Measurements from ENCODE around the gene TANGO2. TPM values are rescaled to one million over a fixed set of nuclear protein-coding genes. Genes with fewer than 3 reads are reported as not detected.

The TANGO2 gene
- total RNA-seq, 1 experiment from 2014 or later = 14.6 TPM

GRCh38 chr22:20099099-20099711 is 78.3 kb downstream of the TANGO2 start:
- H2AFZ ChIP-seq (ENCODE audit: low read length) = no peak overlapping the region
- no peak overlapping the region for H3K14ac ChIP-seq (ENCODE audit: insufficient read depth, low read length)
- Mint-ChIP-seq H3K4me3 (no peak overlapping the region), H3K4me1 (peaks cover 19 to 22% of the 10 kb centered on the region in 2 experiments), H3K27me3 (ENCODE audit: low read depth) (no peaks in the 10 kb centered on the region; the same call in 1 of the 2 replicates), H3K9me3 (no peaks in the 10 kb centered on the region), H3K36me3 (ENCODE audit: insufficient read depth in 1 of 3, low read depth in 3 of 3) (peaks cover 55 to 96% (median 95%) of the 10 kb centered on the region in 3 experiments), H3K27ac (peak overlapping the region in 1 of 3 experiments; percentile 83; a peak in 2 of 7 replicates)
- H2BK15ac ChIP-seq (ENCODE audit: low read depth, low read length) = no peak overlapping the region
- no peak overlapping the region for H2BK12ac ChIP-seq (ENCODE audit: insufficient read length, low read depth, low read length)
- H2BK120ac ChIP-seq (ENCODE audit: low read depth, low read length, poor library complexity, severe bottlenecking) = no peak overlapping the region
- no peak overlapping the region for H4K5ac ChIP-seq (ENCODE audit: insufficient read length, low read depth, low read length)
- H3K27me3 ChIP-seq (ENCODE audit: insufficient read depth, low read length) = no peaks in the 10 kb centered on the region; the same call in 1 of the 2 replicates
- no peak overlapping the region for H2BK20ac ChIP-seq (ENCODE audit: low read depth, low read length, poor library complexity, severe bottlenecking)
- H2BK5ac ChIP-seq (ENCODE audit: insufficient read length, low read length) = no peak overlapping the region
- H4K8ac ChIP-seq (replicated peaks; ENCODE audit: insufficient read length, low read depth, low read length) = no peak overlapping the region
- H3K23me2 ChIP-seq (ENCODE audit: insufficient read length, low read depth, low read length, poor library complexity, severe bottlenecking) = no peaks in the 10 kb centered on the region
- no peaks in the 10 kb centered on the region for H4K20me1 ChIP-seq (ENCODE audit: control insufficient read depth, insufficient read depth, insufficient read length)
- no peak overlapping the region for H3K4me2 ChIP-seq (ENCODE audit: insufficient read depth, insufficient read length, low read length)
- 0 out of 2 replicates have a peak, but pooled peaks cover 2% of the 10 kb centered on the region for H3K79me2 ChIP-seq (ENCODE audit: insufficient read depth, low read length)
- WGBS (ENCODE audit: extremely low coverage, insufficient read length, low lambda C conversion rate) = no CpG with 5 or more reads among the region's 6 CpGs
- H2AK5ac ChIP-seq (ENCODE audit: insufficient read length, low read length) = no peak overlapping the region
- H3K4me1 ChIP-seq (ENCODE audit: insufficient read depth, low read length) = peaks cover 2% of the 10 kb centered on the region; the same call in 1 of the 2 replicates
- no peak overlapping the region for H3K4ac ChIP-seq (ENCODE audit: low read depth, low read length)
- no peak overlapping the region for H3K18ac ChIP-seq (ENCODE audit: insufficient read length, low read depth, low read length)
- no peak overlapping the region for H3T11ph ChIP-seq (ENCODE audit: low read length)
- H3K9ac ChIP-seq (ENCODE audit: extremely low read depth, insufficient read length, low read length) = no peak overlapping the region
- no peak overlapping the region for H3K56ac ChIP-seq (ENCODE audit: insufficient read length, low read depth, low read length)
- no peak for DNase-seq
- H3K9me3 ChIP-seq (ENCODE audit: control insufficient read depth, low read depth, low read length) = no peaks in the 10 kb centered on the region
- H3K79me1 ChIP-seq (ENCODE audit: insufficient read depth, low read depth, low read length, poor library complexity, severe bottlenecking) = peaks cover 2% of the 10 kb centered on the region
- H3K23ac ChIP-seq (ENCODE audit: insufficient read length, low read depth, low read length) = no peak overlapping the region
- no peak overlapping the region for H4K91ac ChIP-seq (ENCODE audit: insufficient read length, low read depth, low read length)
- TF ChIP-seq CTCF (conservative IDR thresholded peaks at IDR 0.05) = no peak
- H3K27ac ChIP-seq (ENCODE audit: insufficient read length, low read depth, low read length) = no peak overlapping the region
